ENCODE data around the gene B3GNT9.

Gene B3GNT9

DNA sequence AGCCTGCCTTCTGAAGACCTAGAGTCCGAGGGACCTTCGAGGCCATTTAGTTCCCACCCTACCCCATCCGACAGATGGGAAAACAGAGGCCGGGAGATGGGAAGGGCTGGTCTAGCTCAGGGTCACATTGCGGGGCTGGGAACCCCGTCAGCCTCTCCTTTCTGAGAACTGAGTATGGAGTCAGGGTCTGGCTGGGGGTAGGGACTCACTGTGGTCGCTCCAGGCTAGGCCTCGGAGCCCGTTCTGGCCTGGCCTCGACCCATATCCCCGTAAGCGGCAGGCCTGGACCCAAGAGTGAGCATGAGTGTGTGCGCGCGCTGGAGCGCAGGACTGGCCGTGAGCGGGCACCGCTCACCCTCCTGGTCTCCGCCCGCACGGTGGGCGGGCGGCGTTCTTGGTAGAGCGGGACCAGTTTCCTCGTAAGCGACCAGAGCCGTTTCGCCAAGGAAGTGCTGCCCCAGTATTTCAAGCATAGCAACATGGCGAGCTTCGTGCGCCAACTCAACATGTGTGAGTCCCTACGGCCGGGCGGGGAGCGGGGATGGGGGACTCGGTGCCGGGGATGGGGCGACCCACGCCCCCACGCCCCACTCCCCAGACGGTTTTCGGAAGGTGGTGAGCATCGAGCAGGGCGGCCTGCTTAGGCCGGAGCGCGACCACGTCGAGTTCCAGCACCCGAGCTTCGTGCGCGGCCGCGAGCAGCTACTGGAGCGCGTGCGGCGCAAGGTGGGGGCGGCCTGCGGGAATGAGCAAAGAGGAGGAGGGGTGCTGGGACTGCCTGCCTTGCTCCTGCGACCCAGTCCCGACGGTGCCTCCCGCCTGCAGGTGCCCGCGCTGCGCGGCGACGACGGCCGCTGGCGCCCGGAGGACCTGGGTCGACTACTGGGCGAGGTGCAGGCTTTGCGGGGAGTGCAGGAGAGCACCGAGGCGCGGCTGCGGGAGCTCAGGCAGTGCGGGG lies 14.6 kb upstream of the B3GNT9 start:
- peaks cover 95% of the 10 kb centered on the region for H3K27me3 ChIP-seq

DNA sequence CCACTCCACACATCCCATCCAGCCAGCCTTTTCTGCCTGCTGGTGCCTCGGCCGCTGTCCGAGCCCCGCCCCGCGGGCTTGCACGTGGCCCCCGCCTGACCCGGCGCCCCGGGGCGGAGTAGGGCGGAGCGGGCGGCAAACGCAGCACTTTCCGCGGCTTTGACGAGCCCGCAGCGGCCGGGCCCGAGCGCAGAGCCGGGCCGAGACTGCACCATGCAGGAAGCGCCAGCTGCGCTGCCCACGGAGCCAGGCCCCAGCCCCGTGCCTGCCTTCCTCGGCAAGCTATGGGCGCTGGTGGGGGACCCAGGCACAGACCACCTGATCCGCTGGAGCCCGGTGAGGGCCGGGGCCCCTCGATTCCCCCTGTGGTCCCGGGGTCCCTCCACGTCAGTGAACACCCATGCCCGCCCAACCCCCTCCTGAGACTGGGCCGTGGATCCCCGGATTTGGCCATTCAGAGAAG lies 13.8 kb upstream of the B3GNT9 start, which contains the start of gene HSF4:
HSF4 (plus strand) TSS at position 147 of the 463 bp plus-strand sequence; CDS start at position 214, 67 bp downstream.
- Histone ChIP-seq H3K4me3 (ENCODE audit: low read depth in 1 of 2, low read length in 1 of 2) (peak within 1 kb of the TSS in 1 of 2 experiments; percentile 55), H3K36me3 (no peaks in the 10 kb centered on the region), H3K27ac (no peak within 1 kb of the TSS), H3K4me1 (ENCODE audit: control insufficient read depth in 1 of 2, insufficient read depth in 1 of 2, low read depth in 1 of 2, low read length in 1 of 2) (peaks cover 39 to 61% of the 10 kb centered on the region in 2 experiments), H3K9me3 (no peaks in the 10 kb centered on the region), H3K27me3 (peaks cover 87% of the 10 kb centered on the region)
- TF ChIP-seq CTCF (IDR thresholded peaks at IDR 0.05): no peak

More for the DNA sequence above, 14.6 kb upstream of the B3GNT9 start:
- peaks cover 39 to 59% of the 10 kb centered on the region in 2 experiments for H3K4me1 ChIP-seq (ENCODE audit: control insufficient read depth in 1 of 2, insufficient read depth in 1 of 2, low read depth in 1 of 2, low read length in 1 of 2)
- no peaks in the 10 kb centered on the region for H3K9me3 ChIP-seq
- no peak for TF ChIP-seq CTCF (IDR thresholded peaks at IDR 0.05)
- H3K4me3 ChIP-seq (ENCODE audit: low read depth in 1 of 2, low read length in 1 of 2): no peak overlapping the region
- no peak overlapping the region for H3K27ac ChIP-seq
- H3K36me3 ChIP-seq: no peaks in the 10 kb centered on the region

- Histone ChIP-seq H3K27ac (no peak overlapping the region), H3K9me3 (no peaks in the 10 kb centered on the region), H3K27me3 (peaks cover 81% of the 10 kb centered on the region), H3K36me3 (no peaks in the 10 kb centered on the region), H3K4me1 (ENCODE audit: control insufficient read depth in 1 of 2, insufficient read depth in 1 of 2, low read depth in 1 of 2, low read length in 1 of 2) (peaks cover 41 to 64% of the 10 kb centered on the region in 2 experiments), H3K4me3 (ENCODE audit: low read depth in 1 of 2, low read length in 1 of 2) (peak overlapping the region in 1 of 2 experiments; percentile 55)
- no peak for TF ChIP-seq CTCF (IDR thresholded peaks at IDR 0.05)
Measured at GRCh38 chr16:67163999-67164558, 13.3 kb upstream of the B3GNT9 start.

DNA sequence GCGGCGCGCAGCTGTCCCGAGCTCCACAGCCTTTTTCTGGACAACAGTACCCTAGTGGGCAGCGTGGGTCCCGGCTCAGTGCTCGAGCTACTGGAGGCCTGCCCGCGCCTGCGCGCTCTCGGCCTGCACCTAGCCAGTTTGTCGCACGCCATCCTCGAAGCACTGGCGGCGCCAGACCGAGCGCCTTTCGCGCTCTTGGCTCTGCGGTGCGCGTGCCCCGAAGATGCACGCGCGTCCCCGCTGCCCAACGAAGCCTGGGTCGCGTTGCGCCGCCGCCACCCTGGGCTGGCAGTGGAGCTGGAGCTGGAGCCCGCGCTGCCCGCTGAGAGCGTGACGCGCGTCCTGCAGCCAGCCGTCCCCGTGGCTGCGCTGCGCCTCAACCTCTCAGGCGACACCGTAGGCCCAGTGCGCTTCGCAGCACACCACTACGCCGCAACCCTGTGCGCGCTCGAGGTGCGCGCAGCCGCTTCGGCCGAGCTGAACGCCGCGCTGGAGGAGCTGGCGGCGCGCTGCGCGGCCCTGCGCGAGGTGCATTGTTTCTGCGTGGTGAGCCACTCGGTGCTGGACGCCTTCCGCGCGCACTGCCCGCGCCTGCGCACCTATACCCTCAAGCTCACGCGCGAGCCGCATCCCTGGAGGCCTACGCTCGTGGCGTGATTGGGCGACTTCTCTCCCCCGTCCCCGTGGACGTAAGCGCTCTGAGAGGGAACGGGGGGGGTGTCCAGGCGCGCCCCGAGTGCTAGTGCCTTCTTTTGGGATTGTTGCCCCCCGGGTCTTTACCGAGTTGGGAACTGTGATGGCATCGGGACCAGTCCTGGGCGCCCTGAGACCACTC lies 12.6 kb upstream of the B3GNT9 start:
- no peak for TF ChIP-seq CTCF (IDR thresholded peaks at IDR 0.05)
- Histone ChIP-seq H3K4me3 (ENCODE audit: low read depth in 1 of 2, low read length in 1 of 2) (peak overlapping the region in 1 of 2 experiments; percentile 55), H3K27ac (no peak overlapping the region), H3K27me3 (peaks cover 74% of the 10 kb centered on the region), H3K36me3 (no peaks in the 10 kb centered on the region), H3K4me1 (ENCODE audit: control insufficient read depth in 1 of 2, insufficient read depth in 1 of 2, low read depth in 1 of 2, low read length in 1 of 2) (peaks cover 48 to 71% of the 10 kb centered on the region in 2 experiments), H3K9me3 (no peaks in the 10 kb centered on the region)

All from neutrophil (primary cell).